Measurements from ENCODE around the gene APELA.

GRCh38 chr4:164930647-164931046 is 53.7 kb downstream of the APELA start:
- TF ChIP-seq CTCF (IDR thresholded peaks at IDR 0.05) = no peak
- TF ChIP-seq POLR2A (IDR thresholded peaks at IDR 0.05) = no peak

Measured in testis (tissue), 2 donors.